HG03103 (cell line): ENCODE results near the gene RERGL.
"Not testable (repeated sequence)": the region's sequence is repeated elsewhere in the genome, so short reads cannot be mapped to it uniquely, and the experiment has no call there.

Experiments used
- ATAC-seq: cut with Tn5 transposase; IDR thresholded peaks from one replicate; pipeline ENCODE4 v1.9.1; 2021; ENCODE audit warnings: low read depth; ENCODE audit not compliant: unreplicated experiment

Gene RERGL, protein sequence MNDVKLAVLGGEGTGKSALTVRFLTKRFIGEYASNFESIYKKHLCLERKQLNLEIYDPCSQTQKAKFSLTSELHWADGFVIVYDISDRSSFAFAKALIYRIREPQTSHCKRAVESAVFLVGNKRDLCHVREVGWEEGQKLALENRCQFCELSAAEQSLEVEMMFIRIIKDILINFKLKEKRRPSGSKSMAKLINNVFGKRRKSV

DNA sequence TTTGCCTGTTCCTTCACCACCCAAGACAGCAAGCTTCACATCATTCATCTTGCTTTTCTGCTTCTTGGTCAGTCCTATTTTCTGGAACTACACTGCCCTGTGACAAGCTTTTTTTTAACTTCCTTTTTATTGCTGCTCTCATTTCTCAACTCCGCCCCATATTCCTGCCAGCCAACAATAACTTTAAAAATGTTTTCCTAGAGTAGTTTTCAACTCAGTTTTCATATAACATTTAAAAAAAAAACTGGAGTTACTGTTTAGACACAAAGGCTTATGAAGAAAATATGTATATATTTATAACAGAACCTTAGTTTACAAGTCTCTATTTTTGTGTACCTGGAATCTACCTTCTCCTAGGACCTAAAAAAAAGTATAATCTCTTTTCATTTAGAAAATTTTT is at the start of gene RERGL:
Gene RERGL, minus strand, starts transcription at position 101 of the 400 bp plus-strand sequence. Its CDS starts 53 bp downstream, at position 48.
- no peak for ATAC-seq

DNA sequence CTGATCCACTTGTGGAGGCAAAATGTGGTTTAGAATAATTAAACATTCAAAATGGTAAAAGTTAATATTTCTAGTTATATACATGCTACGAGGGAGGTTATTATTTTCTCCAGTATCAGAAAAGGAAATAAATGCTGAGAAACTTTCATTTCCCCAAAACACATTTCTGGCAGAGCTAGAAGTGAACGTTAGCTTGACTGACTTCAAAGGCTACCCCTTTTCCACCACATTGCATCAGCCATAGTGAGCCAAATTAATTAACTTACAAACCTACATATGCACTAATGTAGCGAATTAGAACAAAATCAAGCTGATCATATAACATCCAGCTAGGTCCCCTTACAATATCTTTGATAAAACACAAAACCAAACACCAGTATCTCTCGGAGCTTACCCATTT is 49.3 kb upstream of the RERGL start:
- no peak for ATAC-seq

DNA sequence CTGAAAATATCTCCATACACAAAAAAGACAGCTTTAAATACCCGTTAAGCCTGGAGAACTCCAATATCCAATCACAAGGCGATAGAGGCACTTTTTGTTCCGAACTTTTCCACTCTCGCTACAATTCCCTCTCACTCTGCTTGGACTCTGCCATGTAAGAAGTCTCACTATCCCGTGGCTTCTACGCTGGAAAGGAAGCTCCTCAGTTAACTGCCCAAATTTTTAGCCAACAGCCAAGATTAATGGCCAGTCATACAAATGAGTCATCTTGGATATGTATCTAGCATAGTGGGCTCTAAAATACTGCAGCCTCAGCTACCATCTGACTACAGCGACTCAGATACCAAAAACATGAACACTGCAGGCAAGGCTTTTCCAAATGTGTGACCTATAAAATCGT is 45.5 kb upstream of the RERGL start:
- no peak for ATAC-seq

DNA sequence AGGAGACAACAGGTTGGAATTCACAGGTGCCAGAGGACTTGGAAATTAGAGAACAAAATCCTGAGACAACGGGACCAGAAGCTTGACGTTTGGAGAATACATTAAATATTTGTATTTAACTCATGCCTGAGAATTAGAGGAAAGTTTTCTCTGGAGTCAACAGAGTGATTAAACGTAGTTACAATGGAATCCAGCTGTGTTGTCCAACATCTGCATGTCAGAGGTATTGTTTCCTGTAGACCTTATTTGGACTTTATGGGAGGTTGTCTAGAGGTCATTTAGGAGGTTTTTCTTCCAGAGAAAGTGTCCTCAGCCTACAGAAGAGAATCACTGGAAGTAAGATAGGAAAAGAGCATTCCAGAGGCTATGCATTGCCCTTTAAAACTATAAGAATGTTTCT is 45.1 kb upstream of the RERGL start:
- no peak for ATAC-seq

DNA sequence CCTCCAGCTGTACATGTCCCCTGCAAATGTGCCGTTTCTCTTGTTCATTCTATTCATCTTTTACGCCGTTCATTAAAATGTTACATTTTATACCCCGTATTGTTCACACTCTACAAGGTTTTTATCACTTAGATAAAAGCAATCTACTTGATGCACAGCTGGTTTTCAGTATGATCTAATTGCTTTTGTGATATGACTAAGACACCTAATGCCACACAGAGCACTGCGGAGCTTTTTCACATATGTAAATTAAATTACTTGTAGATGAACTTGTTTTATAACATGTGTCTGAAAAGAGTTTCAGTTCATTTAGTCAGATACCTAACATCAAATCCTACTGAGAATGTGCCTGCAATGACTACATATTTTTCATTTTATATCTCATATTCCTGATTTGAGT is 40.9 kb upstream of the RERGL start:
- ATAC-seq: no peak

DNA sequence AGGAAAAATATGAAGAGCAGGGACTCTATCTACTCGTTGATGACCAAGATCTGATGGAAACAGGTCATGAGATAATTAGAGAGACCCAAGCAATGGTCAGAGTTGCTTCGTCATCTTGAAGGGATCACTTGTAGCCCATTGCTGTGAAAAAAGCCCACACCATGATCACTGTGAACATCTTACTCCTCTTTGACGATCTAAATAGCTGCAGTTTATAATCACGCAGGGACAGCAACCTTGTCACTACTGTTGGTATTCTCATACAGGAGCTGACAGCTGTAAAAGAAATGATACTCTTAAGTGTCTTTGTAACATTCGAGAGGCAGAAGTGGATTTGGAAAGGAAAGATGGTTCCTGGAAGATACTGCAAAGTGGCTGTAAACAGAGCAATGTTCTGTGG is 33.7 kb upstream of the RERGL start:
- ATAC-seq: no peak

DNA sequence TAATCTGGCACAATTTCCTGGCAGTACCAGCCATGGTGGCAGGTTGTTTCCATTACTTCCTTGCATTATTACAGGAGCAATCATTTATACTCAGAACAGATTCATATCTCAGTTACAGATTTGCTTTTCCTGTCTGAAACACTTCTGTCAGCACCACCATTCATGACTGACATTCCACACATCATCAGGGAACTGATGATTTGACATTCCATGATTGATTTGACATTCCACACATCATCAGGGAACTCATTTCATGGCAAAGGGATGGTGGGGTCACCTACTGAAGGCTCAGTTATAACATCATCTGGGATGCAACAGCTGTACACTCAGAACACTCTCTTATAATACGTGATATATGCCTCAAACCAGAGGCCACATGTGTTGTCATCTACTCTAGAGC is 30.9 kb upstream of the RERGL start:
- no peak for ATAC-seq

DNA sequence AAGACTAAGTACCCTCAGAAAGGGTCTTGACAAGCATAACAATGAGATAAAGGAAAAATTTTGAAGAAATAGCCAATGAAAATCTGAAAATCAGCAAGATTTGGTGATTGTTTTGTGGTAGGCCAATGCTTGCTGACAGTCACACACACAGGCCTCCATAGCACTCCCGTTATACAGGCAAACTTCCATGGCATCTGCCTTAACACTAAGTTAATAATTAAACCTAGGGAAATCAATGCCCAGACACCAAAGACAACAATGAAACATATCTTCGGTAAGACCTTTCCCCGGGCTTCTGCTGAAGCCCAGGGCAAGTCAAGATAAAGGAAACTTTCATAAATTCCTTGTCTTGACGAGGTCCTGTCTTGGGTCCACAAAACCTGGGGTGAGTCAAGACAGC is 18.6 kb upstream of the RERGL start:
- no peak for ATAC-seq

DNA sequence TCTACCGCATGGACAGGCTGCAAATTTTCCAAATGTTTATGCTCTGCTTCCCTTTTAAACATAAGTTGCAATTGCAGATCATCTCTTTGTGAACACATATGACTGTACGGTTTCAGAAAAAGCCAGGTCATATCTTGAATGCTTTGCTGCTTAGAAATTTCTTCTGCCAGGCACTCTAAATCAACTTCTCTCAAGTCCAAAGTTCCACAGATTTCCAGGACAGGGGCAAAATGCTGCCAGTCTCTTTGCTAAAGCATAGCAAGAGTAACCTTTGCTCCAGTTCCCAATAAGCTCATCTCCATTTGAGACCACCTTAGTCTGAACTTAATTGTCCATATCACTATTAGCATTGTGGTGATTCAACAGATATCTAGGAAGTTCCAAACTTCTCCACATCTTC is 13.6 kb upstream of the RERGL start:
- ATAC-seq: no peak

DNA sequence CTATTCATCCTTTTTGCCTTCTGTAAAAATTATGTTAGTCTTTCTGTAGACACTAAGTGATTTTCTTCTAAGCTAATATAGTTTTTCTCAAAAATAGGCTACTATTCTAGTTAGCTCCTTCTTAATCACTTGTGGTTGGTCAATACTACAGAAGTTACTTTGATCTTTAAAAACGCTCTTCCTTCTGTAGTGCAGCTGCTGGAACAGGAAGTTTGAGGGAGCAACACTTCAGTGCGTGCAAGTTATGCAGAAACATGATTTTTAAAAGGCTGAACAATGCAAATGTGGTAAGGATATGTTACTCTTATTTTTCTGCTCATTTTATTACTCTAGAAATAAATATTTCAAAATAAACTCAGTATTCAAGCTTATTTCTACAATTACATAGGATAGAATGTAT is 11.1 kb upstream of the RERGL start:
- no peak for ATAC-seq

DNA sequence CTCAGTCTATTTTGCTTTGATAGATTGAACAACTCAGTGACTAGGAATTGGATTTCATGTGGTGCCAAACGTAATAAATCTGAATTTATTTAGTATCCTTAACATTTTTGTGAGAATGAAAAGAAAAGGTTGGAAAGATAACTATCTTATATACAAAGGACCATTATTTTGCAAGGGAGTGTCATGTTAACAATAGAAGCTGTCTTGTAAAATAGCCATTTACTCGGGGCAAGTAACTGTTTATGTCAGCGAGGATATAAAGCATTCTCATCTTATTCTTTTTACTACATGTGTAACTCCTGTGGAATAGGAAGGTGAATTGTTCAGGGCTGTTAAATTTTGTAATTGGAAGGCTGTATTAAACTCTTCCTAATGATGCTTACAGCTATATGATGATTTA is 5.9 kb downstream of the RERGL start:
- ATAC-seq: no peak

DNA sequence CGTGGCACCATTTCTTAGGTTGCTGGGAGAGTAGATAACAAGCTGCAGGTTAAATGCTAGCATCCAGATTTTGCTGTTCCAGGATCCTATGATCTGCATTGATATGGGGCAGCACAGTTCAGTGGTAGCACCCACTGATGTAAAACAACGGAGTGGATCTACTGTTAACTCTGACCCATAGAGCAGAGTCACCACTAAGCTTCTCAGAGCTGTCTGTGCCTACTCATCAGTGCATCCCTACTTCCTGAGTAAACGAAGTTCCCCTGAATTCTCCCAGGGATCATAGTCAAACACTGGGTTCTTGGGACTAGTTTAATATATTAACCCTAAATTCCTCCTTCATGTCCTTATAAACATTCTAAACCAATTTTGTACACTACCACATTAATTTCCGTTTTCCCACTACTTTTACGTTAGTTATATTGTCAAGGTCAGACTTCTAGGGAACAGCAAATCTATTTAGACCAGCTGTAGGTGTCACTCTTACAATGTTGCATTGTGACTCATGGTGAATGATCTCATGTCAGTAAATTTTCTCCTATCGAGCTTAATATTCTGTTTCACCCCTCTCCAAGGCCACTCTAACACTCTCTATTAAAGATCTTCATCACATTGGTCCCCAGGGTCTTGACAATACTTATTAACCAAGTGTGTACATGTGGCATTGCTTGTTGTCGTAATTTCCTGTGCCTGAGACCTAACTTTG is 10.3 kb downstream of the RERGL start:
- no peak for ATAC-seq

DNA sequence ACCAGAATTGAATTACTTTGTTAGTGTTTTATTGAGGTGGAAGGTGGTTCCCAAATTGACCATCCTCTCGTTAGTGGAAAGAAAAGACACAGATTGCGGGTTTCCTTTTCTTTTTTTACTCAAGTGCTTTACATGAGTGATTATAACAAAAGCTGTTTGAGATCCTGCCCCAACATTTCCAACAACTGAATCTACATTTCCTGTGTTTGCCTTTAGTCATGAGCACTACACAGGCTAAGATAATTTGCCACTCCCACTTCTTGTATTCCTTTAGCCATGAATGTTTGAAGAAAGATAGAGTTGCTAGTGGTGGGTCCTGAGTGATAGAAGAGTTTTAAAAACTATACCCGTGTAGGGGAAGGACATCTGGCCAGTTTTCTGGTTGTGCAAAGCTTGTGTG is 16.0 kb downstream of the RERGL start:
- no peak for ATAC-seq

DNA sequence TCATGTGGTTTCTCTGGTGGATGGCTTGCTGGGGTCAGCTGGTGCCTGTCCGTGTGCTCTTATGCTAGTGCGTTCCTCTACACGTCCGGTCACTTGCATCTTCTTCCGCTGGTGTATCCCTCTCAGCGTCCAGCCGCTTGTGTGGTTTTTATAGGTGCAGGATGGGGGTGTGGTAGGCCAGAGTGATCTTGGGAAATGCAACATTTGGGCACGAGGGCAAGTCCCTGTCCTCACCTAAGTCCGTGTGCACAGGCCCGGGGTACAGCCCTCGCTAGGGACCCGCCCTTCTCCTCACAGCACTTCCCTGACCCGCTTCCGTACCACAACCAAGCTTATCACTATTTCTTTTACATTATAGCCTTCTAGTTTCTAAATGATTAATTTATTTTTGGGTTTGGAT is 17.3 kb downstream of the RERGL start:
- ATAC-seq: no peak

DNA sequence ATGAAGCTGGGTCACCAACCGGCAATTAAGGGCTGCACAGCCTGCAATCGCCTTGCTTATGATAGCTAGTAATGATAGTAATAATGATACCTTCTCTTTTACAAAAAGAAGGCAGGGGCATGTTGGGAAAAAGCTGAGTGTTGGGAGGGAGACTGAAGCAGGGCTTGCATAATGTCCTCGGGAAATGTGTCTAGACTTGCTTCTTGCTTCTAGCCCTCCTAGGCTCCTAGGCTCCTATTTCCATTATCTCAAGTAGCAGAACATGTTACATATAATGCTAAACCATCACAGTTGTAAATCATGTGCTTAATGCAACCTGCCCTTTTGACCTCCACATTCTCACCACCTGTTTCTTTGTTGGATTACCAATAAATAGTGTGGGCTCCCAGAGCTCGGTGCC is 18.7 kb downstream of the RERGL start:
- ATAC-seq: no peak

DNA sequence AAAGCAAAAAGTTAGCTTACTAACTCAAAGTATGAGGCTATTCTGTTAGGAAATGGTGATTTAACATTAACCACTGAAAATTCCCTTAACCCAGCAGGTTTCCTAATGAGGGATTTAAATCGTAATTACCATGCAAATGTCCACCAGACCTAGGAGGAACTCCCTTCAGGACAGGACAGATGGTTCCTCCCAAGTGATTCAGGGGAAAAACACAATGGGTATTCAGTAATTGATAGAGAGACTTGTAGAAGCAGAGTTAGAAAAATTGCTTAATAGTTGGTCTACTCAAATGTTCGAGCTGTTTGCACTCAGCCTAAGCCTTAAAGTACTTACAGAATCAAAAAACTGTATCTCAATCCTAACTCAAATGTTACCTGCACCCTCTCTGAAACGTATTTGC is 21.6 kb downstream of the RERGL start:
- no peak for ATAC-seq

DNA sequence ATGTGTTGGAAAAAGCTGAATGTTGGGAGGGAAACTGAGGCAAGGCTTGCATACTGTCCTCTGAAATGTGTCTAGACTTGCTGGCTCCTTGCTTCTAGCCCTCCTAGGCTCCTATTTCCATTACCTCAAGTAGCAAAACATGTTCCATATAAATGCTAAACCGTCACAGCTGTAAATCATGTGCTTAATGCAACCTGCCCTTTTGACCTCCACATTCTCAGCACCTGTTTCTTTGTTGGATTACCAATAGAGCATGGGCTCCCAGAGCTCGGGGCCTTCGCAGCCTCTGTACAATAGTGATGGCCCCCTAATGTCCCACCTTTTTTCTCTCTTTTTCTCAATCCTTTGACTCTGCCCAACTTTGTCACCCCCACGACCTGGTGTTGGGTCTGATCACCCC is 23.3 kb downstream of the RERGL start:
- ATAC-seq: no peak

DNA sequence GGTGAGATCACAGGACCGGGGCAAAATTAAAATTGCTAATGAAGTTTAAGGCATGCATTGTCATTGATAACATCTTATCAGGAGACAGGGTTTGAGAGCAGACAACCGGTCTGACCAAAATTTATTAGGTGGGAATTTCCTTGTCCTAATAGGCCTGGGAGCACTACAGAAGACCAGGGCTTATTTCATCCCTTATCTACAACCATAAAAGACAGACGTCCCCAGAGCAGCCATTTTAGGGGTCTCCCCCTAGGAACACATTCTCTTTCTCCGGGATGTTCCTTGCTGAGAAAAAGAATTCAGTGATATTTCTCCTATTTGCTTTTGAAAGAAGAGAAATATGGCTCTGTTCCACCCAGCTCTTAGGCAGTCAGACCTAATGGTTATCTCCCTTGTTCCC is 27.1 kb downstream of the RERGL start:
- ATAC-seq: not testable (repeated sequence)

DNA sequence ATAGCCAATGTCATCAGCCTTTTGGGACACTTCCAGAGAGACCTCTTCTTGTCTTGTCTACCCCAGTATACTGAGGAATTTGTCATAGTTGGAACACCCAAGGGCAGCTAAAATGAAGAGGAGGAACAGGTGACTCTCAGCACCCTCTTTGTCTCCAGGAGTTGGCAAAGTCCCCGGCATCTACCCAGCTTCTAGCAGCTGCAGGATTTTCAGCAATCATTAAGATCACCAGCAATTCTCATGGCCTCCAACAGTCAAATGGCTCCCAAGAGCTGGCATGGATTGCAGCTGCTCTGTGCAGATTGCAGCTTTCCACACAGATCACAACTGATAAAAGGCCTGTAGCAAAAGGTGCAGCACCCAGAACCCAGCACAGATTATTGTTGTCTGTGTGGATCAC is 32.9 kb downstream of the RERGL start:
- ATAC-seq: no peak

DNA sequence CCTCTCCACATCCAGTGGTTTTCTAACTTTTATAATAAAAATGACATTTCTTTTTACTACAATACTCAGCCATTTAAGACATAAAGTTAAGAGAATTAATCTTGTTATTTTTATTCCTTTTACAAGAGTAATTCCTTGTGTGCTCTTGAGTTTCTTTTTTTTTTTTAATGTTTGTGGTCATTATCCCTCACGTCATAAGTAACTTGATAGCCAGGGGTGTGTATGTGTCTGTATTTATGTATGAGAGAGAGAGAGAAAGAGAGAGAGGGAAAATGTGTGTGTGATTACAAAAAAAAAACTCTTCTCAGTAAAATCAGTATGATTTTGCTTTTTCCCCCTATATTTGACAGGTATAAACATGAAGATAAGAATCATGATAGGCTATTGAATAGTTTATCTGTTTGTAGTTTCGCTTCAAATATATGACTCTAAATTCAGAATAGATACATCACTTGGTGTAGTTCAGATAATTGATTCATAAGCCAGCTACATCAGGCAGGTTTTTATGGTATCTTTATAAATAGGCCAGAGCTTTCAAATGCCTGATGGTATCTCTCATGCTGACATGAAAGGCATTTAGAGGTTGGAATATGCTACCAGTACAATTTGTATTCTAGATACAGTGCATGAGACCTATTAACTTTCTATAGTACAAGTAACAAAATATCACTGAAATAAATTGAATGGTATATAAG is 34.9 kb downstream of the RERGL start:
- ATAC-seq: no peak

DNA sequence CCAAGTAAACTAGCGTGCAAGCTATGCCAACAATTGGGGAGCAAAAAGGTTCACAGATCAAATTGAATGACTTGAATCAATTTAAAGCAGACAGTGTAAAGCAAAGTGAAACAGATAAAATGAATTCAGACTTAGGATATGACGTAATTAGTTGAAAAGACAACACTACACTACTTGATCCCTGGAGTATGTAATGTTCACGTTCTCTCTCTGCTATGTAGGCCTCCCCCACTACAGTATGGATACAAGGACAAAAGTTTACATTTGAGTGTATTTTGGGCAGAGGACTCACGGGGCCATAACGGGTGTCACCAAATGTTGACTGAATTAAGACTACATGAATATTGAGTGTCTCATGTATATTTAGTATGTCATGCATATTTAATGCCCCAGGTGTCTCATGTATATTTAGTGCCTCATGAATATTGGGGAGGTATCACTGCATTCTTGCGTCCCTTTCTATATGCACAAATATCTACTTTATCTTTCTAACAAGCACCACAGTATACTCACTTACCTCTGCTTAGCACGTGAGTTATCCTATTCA is 44.5 kb downstream of the RERGL start:
- no peak for ATAC-seq
